ENCODE measurements around the gene XXYLT1.

- TF ChIP-seq BHLHE40 (IDR thresholded peaks at IDR 0.05; ENCODE audit: low read depth, low read length) (no peak), CTCF (conservative IDR thresholded peaks at IDR 0.05; ENCODE audit: low read depth, low read length) (no peak), POLR2A (IDR thresholded peaks at IDR 0.05; ENCODE audit: low read depth, low read length) (no peak), RCOR1 (IDR thresholded peaks at IDR 0.05; ENCODE audit: insufficient replicate concordance, low read length) (no peak), SMC3 (IDR thresholded peaks at IDR 0.05; ENCODE audit: low read depth, low read length) (no peak), MAZ (IDR thresholded peaks at IDR 0.05; ENCODE audit: borderline replicate concordance, low read depth, low read length) (no peak), USF2 (IDR thresholded peaks at IDR 0.05; ENCODE audit: low read depth, low read length) (no peak), FOS (IDR thresholded peaks at IDR 0.05; ENCODE audit: low read depth, low read length) (no peak), RFX5 (IDR thresholded peaks at IDR 0.05; ENCODE audit: low read depth, low read length) (no peak)
Observed at GRCh38 chr3:195302431-195302830, 31.5 kb upstream of the XXYLT1 start.

Measured in IMR-90 (cell line).